HG02571 (cell line): ENCODE measurements around the gene SYDE2.
A peak's percentile ranks its signal among the peaks of the same experiment; 100 is the strongest.
"Not testable (repeated sequence)": the region's sequence is repeated elsewhere in the genome, so short reads cannot be mapped to it uniquely, and the experiment has no call there.

Experiments
- ATAC-seq: cut with Tn5 transposase; IDR thresholded peaks from one replicate; pipeline ENCODE4 v1.9.1; 2021; ENCODE audit warnings: mild to moderate bottlenecking, moderate library complexity; ENCODE audit not compliant: unreplicated experiment

SYDE2 gene

DNA sequence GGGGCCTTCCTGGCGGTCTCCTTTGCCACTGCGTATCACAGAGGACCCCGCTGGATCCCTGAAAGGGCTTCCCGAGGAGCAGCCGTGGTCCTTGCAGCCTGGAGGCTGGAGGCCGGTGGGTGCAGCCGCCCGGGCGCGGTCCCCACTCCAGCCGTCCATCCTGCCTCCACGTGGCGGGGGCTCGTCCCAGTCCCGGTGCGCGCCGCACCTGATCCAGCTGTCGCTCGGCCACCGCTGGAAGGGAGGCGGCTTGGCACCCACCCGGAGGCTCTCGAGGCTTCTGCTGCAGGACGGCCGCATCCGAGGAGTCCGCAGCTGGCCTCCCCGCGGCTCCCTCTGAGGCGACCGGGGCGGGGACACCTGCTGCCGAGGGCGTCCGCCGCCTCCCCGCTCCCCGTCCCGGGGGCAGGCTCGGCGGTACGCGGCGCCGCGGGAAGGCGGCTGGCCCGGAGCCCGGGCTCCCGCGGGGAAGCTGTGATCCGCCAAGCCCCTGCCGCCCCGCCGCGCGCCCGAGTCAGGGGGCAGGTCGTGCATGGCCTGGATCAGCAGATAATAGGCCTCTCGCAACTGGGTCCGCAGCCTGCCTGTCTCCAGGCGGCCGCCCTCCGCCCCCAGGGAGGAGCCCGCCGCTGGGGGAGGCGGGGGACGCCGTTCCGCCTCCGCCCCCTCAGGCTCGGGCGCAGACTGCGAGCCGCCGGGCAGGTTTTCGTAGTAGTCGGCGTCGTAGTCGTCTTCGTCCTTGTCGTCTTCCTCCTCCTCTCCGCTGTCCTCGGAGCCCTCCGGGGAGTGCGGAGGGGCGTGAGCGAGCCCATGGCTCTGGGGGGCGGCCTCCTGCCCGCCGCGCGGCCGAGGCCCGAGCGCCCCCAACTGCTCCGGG lies at the start of gene SYDE2:
TSS of gene SYDE2 (minus strand) at position 554 of the 877 bp plus-strand sequence. CDS start at position 534, 20 bp downstream.
- ATAC-seq, result peak; percentile 66

DNA sequence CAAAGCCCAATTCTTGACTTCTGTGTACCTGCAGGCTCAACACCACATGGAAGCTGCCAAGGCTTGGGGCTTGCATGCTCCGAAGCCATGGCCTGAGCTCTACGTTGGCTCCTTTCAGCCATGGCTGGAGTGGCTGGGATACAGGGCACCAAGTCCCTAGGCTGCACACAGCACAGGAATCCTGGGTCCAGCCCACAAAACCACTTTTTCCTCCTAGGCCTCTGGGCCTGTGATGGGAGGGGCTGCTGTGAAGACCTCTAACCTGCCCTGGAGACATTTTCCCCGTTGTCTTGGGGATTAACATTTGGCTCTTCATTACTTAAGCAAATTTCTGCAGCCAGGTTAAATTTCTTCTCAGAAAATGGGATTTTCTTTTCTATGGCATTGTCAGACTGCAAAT lies 48.2 kb upstream of the SYDE2 start:
- ATAC-seq, result not testable (repeated sequence)

DNA sequence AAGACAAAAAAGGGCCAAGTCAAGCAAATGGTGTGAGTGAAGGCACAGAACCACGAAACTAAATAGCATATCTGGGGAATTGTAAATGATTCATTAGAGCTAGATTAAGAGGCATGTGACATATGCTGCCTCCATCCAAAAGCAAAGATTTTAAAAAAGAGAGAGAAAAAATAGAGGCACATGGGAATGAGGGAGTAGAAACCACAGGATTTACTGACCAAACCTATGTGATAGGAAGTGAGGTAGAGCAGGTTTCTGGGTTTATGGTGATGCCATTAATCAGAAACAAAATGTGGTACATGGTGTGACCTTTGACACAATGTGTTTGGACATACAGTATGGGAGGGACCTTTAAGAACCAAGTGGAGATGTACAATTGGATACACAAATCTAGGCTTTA lies 45.1 kb upstream of the SYDE2 start:
- ATAC-seq, result no peak

GRCh38 chr1:85245456-85245855 lies 44.6 kb upstream of the SYDE2 start:
- no peak for ATAC-seq

- no peak for ATAC-seq
Measured at GRCh38 chr1:85244271-85245061, 43.6 kb upstream of the SYDE2 start.

DNA sequence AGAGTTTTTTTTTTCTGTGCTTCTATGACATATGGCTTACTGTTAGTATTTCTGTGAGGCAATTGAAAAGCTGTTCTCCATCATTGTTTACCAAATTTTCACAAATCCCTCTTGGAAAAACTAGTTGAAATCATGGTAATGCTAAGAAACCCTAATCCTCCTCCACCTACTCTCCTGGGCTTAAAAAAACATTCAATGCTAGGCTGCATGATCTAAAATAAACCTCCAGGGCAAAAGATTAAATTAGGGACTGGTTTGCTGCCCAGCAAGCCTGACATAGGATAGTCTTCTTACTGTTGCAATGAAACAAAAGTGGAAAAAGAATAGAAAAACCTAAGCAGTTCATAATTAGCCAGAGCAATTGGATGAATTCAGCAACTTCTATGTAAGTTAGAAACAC lies 42.6 kb upstream of the SYDE2 start:
- no peak for ATAC-seq

- ATAC-seq, result no peak
Measured at GRCh38 chr1:85240643-85241042, 39.8 kb upstream of the SYDE2 start.

- ATAC-seq, result no peak
Measured at GRCh38 chr1:85240174-85240601, 39.4 kb upstream of the SYDE2 start.

DNA sequence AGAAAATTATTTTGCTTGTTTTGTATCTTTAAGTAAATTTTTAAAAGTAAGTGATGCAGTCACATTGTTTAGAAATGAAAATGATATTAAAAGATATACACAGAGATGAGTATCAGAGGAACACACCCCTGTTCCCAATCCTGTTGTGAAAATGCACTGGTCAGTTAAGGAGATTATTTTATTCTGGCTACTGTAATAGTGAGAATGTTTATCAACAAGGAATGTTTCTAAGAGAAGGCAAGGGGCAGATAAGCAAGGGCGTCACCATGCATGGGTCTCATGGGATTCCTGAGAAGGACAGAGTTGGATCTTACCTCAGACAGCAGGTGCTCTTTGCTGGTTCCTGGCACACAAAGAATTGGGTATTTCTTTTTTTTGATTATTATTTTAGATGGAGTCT lies 36.8 kb upstream of the SYDE2 start:
- ATAC-seq, result no peak

DNA sequence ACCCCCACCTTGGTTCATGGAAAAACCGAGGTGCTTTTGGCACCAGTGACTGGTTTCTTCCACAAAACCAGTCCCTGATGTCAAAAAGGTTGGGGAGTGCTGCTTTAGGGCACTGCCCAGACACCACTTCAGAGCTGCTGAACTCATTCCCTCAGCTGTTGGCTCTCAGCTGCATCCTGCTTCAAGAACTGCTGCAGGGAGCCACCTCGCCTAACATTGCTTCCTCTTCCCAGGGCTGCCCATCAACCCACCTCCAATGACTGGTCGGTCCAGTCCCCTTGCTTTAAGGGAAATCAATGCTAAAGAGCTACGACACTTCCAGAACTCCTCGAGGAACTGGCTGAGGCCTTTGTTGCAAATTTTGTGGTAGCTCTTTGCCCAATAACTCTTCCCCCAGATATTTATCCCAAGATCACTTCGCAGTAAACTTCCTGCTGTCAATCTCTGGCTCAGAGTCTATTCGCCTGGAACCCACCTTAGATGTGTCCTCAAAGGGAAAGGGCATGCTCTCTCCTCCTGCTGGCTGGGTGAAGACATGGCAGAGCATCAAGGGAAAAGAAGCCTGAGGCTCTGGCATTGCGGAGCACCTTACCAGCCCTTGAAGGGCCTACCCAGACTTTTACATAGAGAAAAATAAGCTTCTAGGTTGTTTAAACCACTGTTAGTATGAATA lies 29.6 kb upstream of the SYDE2 start:
- ATAC-seq, result no peak

- no peak for ATAC-seq
Measured at GRCh38 chr1:85229574-85230097, 28.8 kb upstream of the SYDE2 start.

DNA sequence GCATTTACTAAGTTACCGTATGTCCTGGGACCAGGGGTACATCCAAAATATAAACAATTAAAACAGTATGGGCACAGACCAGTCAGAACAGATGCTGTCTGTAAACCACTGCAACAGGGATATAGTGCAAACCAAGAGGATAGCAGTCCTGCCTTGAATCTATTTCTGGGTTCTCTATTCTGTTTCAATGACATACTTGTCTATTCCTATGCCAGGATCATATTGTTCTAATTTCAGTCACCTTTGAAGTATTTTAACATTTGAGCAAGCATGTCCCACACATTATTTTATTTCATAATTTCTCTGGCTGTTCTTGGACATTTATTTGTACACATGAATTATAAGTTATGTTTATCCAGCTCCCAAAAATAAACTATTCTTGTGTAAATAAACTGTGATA lies 28.2 kb upstream of the SYDE2 start:
- ATAC-seq, result no peak

DNA sequence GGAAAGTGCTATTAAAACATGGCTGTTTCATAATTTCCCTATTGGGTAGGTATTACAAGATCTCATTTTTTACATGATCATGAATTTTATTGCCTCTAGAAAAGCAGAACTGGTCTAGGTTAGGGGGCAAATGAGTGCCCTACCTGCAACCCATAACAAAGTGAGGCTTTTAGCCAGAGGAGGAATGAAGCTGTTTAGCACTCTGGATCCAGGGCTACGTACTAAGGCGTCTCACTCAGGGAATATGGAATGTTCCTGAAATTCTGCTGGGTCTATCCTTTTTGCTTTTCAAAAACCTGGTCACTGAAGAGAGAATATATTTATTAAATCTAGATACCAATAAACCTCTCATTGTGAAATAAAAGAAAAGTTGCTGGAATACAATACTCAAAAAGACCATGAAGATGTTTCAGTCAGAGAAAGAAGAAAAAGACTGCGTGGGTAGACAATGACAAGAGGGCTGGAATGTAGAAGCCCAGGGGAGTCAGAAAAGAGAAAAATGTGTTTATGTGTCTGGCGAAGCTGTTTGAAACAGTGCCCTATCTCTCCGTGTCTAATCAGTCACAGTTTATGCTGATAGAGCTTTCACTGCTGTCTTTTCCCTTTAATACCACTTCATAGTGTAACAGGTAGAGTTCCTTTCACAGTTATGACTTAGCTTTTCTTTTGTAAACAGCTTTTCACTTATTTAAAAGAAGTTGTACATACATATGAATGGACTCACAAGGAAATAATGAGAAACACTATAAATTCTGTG lies 25.0 kb upstream of the SYDE2 start:
- no peak for ATAC-seq

DNA sequence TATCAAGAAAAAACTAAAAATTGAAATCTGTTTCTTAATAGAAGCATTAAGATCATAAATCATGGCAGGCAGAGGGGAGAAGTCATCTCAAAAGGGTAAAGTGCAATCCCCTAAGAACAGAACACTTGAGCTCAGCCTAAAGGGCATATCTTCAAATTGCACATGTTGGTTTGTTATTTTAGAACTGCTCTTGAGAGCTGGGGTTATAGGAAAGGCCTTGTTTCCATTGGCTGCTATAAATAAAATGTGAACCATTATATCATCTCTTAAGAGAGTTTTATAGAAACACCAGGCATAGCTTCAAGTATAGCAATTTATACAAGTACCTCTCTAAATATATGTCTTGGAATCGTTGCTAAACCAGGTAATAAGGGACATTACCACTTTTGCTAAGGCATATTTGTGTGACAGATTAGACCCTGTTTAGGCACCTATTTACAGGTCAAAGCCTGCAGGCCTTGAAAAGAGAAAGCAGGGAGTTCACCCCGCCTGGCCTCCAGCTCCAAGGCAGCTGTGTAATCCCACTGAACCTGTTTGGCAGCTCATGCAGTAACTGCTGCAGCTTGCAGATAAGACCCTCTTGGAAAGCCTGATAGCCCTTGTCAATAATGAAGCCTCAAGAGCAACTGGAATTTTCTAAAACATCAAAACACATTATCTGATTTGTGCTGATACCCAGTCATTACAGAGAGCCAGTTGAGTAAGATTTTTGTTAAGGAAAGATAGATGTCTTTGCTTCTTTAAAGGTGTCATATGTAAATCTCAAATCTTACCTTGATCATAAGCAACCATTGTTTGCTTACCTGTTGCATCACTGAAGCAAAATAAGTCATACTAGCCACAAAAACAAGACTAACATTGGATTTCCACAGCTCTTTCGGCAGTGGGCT lies 24.2 kb upstream of the SYDE2 start:
- ATAC-seq, result no peak

GRCh38 chr1:85224295-85224694 lies 23.5 kb upstream of the SYDE2 start:
- ATAC-seq, result no peak

DNA sequence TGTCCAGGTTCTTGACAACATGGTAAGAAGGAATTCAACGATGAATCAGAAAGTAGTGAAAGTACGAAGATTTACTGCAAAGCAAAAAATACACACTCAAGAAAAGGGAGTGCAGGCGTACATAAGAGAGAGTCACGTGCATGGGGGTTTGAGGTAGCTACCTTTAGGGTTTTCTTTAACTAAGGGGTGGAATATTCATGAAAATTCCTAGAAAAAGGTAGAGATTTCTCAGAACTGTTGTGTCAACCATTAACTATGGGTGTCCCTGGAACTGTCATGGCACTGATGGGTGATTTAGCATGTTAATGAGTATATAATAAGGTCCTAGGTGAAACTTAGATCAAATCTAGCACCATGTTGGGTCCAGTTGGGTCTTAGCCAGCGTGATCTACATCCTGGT lies 22.5 kb upstream of the SYDE2 start:
- no peak for ATAC-seq

DNA sequence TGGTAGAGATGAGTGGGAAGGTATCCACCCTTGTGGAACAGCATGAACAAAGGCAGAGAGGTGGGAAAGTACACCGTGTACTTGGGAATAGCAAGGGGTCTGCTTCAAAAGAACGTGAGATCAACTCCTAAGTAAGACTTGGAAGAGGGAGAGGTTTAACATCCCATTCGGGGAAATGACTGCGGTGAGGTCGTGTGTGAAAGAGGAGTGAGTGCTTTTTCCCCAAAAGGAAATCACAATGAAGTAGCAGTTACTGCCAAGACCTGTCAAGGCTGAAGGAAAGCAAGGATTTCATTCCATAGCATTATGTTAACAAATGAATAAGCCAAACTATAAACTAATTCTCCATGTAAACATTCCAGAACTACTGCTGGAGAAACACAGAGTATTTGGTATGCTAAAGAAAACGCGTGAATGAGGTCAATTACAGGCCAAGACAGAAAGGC lies 20.0 kb upstream of the SYDE2 start:
- no peak for ATAC-seq

- no peak for ATAC-seq
Measured at GRCh38 chr1:85219853-85220610, 19.2 kb upstream of the SYDE2 start.

DNA sequence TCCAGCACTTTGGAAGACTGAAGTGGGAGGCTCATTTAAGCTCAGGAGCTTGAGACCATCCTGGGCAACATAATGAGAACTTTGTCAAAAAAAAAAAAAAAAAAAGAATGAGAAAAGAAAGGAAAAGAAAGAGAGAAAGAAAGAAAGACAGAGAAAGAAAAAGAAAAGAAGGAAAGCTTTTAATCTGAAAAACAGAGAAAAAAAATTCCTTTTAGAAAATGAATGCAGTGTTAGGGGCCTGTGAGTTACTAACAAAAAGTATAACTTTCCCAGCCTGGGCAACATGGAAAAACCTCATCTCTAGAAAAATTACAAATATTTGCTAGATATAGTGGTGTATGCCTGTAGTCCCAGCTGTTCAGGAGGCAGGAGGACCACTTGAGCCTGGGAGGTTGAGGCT lies 15.9 kb upstream of the SYDE2 start:
- ATAC-seq, result no peak
